PC-3 (cell line): ENCODE results near the gene IL36G. TPM values are rescaled to one million over a fixed set of nuclear protein-coding genes. Genes with fewer than 3 reads are reported as not detected.

Experiments used
- ATAC-seq: fragments of 200-7000 bp; cut with Tn5 transposase; 2 replicates; pipeline ENCODE4 v1.9.1; 2020; ENCODE audit warnings: mild to moderate bottlenecking, moderate library complexity
- BruUV-seq: library from RNA; stranded (reverse); fragments of 400-500 nt; replicated peaks from 2 replicates; lab custom pipeline; 2021; lab: Mats Ljungman, UMichigan
- CTCF ChIA-PET: fragments of 300-600 bp; sonication (Branson Sonifier 250); formaldehyde crosslinking; loops from one replicate; lab custom pipeline; 2022; ENCODE audit warnings: antibody characterized with exemption; lab: Charles Lee
- POLR2A ChIA-PET: fragments of 300-600 bp; sonication (Branson Sonifier 250); formaldehyde crosslinking; loops from one replicate; lab custom pipeline; 2022; ENCODE audit warnings: antibody characterized with exemption; ENCODE audit not compliant: unreplicated experiment; lab: Charles Lee
- DNase-seq: peaks from one replicate; pipeline ENCODE4 v3.0.0-alpha.2; 2015
- H2AFZ ChIP-seq: fragments of 300-600 bp; sonication (generic); 2 replicates; pipeline ENCODE4 v1.6.0; 2016; ENCODE audit warnings: antibody characterized with exemption, low read length
- H3F3A ChIP-seq: fragments of 300-600 bp; sonication (generic); one replicate; pipeline ENCODE4 v1.6.0; 2017; ENCODE audit warnings: antibody characterized with exemption, low read length, control low read depth, mild to moderate bottlenecking; ENCODE audit not compliant: unreplicated experiment
- H3K27ac ChIP-seq: fragments of 300-600 bp; sonication (generic); 2 replicates; pipeline ENCODE4 v1.5.1; 2016; ENCODE audit warnings: mild to moderate bottlenecking, low read length
- H3K27me3 ChIP-seq: fragments of 300-600 bp; sonication (generic); 2 replicates; pipeline ENCODE4 v1.6.1; 2016; ENCODE audit warnings: low read length, mixed read lengths
- H3K36me3 ChIP-seq: fragments of 300-600 bp; sonication (generic); 2 replicates; pipeline ENCODE4 v1.6.1; 2016; ENCODE audit warnings: low read depth, mixed run types, low read length, mixed read lengths
- H3K4me1 ChIP-seq: fragments of 300-600 bp; sonication (generic); 2 replicates; pipeline ENCODE4 v1.5.1; 2016; ENCODE audit warnings: low read length; ENCODE audit not compliant: insufficient read depth
- H3K4me2 ChIP-seq: fragments of 300-600 bp; sonication (generic); 2 replicates; pipeline ENCODE4 v1.6.0; 2016; ENCODE audit warnings: low read length
- H3K4me3 ChIP-seq: fragments of 300-600 bp; sonication (generic); 2 replicates; pipeline ENCODE4 v1.5.1; 2016; ENCODE audit warnings: mild to moderate bottlenecking, low read length, mixed read lengths
- H3K79me2 ChIP-seq: fragments of 300-600 bp; sonication (generic); 2 replicates; pipeline ENCODE4 v1.6.1; 2017; ENCODE audit warnings: low read length, mixed read lengths
- H3K9ac ChIP-seq: fragments of 300-600 bp; sonication (generic); 2 replicates; pipeline ENCODE4 v1.6.0; 2016; ENCODE audit warnings: mild to moderate bottlenecking, low read length
- H3K9me2 ChIP-seq: fragments of 300-600 bp; sonication (generic); replicated peaks from 2 replicates; pipeline ENCODE4 v1.6.1; 2016; ENCODE audit warnings: mixed run types, low read length, mixed read lengths
- H3K9me3 ChIP-seq: fragments of 300-600 bp; sonication (generic); 2 replicates; pipeline ENCODE4 v1.6.1; 2016; ENCODE audit warnings: low read length, mixed read lengths
- H4K20me1 ChIP-seq: fragments of 300-600 bp; sonication (generic); 2 replicates; pipeline ENCODE4 v1.6.1; 2016; ENCODE audit warnings: low read length, mixed read lengths
- CTCF ChIP-seq: fragments of 300-600 bp; sonication (generic); conservative IDR thresholded peaks from 2 replicates; pipeline ENCODE4 v1.5.1; 2017; ENCODE audit warnings: antibody characterized with exemption, low read depth, mild to moderate bottlenecking, low read length
- EZH2 ChIP-seq: fragments of 300-600 bp; sonication (generic); IDR thresholded peaks from one replicate; pipeline ENCODE4 v1.6.1; 2017; ENCODE audit warnings: antibody characterized with exemption, mild to moderate bottlenecking, low read length; ENCODE audit not compliant: unreplicated experiment
- EZH2phosphoT487 ChIP-seq: fragments of 300-600 bp; sonication (generic); IDR thresholded peaks from 2 replicates; pipeline ENCODE4 v1.6.1; 2018; ENCODE audit warnings: mild to moderate bottlenecking, antibody characterized with exemption, low read length, borderline replicate concordance
- intact Hi-C: fragments of 100-400 bp; cut with micrococcal nuclease; formaldehyde crosslinking; loops from 2 replicates; pipeline ENCODE4 v1.9.0; 2023
- total RNA-seq: library from RNA; depleted of rRNA; stranded (reverse); fragments of >200 nt; gene quantifications from 2 replicates; pipeline ENCODE4 v1.2.3, GENCODE V29; 2014

Gene IL36G
- total RNA-seq, 1 experiment from 2014 or later, result 0.62 TPM

GRCh38 chr2:112936927-112937232 lies 40.9 kb upstream of the IL36G start:
- H3K9ac ChIP-seq, result no peak overlapping the region
- no peaks in the 10 kb centered on the region for H3K27me3 ChIP-seq
- no peak for TF ChIP-seq EZH2
- TF ChIP-seq EZH2phosphoT487, result no peak
- no peak overlapping the region for H2AFZ ChIP-seq
- no peak overlapping the region for H3K4me3 ChIP-seq
- no peaks in the 10 kb centered on the region for H3F3A ChIP-seq
- no peaks in the 10 kb centered on the region for H3K9me3 ChIP-seq
- intact Hi-C loops, result no loop called here
- no peak overlapping the region for H3K4me2 ChIP-seq
- no peaks in the 10 kb centered on the region for H4K20me1 ChIP-seq
- peaks cover 12% of the 10 kb centered on the region for H3K4me1 ChIP-seq
- no TSS peak for BruUV-seq
- H3K36me3 ChIP-seq, result no peaks in the 10 kb centered on the region
- no peaks in the 10 kb centered on the region for H3K9me2 ChIP-seq
- ChIA-PET POLR2A (no interaction called here), CTCF (no interaction called here)
- DNase-seq (no peak), ATAC-seq (no peak)
- no peaks in the 10 kb centered on the region for H3K79me2 ChIP-seq
- H3K27ac ChIP-seq, result no peak overlapping the region

GRCh38 chr2:112938904-112939303 lies 38.9 kb upstream of the IL36G start:
- no peaks in the 10 kb centered on the region for H3K79me2 ChIP-seq
- H2AFZ ChIP-seq, result no peak overlapping the region
- H3K4me1 ChIP-seq, result peaks cover 22% of the 10 kb centered on the region
- intact Hi-C loops, result no loop called here
- no peak overlapping the region for H3K9ac ChIP-seq
- H3K9me3 ChIP-seq, result no peaks in the 10 kb centered on the region
- TF ChIP-seq CTCF, result no peak
- no peak for TF ChIP-seq EZH2
- no peak for TF ChIP-seq EZH2phosphoT487
- H3K27me3 ChIP-seq, result no peaks in the 10 kb centered on the region
- H4K20me1 ChIP-seq, result no peaks in the 10 kb centered on the region
- H3K36me3 ChIP-seq, result no peaks in the 10 kb centered on the region
- no TSS peak for BruUV-seq
- ChIA-PET POLR2A (no interaction called here), CTCF (no interaction called here)
- H3K4me3 ChIP-seq, result no peak overlapping the region
- peak overlapping the region; percentile 58 for H3K27ac ChIP-seq
- H3F3A ChIP-seq, result no peaks in the 10 kb centered on the region
- 0 out of 2 replicates have a peak overlapping the region, but pooled peaks have one; percentile 3 for H3K4me2 ChIP-seq
- peak; percentile 89 for DNase-seq
- ATAC-seq, result peak; percentile 8; the same call in 1 of the 2 replicates
- no peaks in the 10 kb centered on the region for H3K9me2 ChIP-seq

GRCh38 chr2:112939425-112939824 lies 38.4 kb upstream of the IL36G start:
- no peaks in the 10 kb centered on the region for H3K36me3 ChIP-seq
- intact Hi-C loops, result no loop called here
- H3K4me2 ChIP-seq, result 0 out of 2 replicates have a peak overlapping the region, but pooled peaks have one; percentile 3
- no peaks in the 10 kb centered on the region for H3K9me3 ChIP-seq
- BruUV-seq, result no TSS peak
- peak; percentile 37 for DNase-seq
- H3K9me2 ChIP-seq, result no peaks in the 10 kb centered on the region
- TF ChIP-seq EZH2phosphoT487, result no peak
- TF ChIP-seq EZH2, result no peak
- no peak for TF ChIP-seq CTCF
- peaks cover 22% of the 10 kb centered on the region for H3K4me1 ChIP-seq
- H3F3A ChIP-seq, result no peaks in the 10 kb centered on the region
- no peak overlapping the region for H3K9ac ChIP-seq
- no peak overlapping the region for H2AFZ ChIP-seq
- ATAC-seq, result no peak
- H4K20me1 ChIP-seq, result no peaks in the 10 kb centered on the region
- H3K4me3 ChIP-seq, result no peak overlapping the region
- H3K27ac ChIP-seq, result peak overlapping the region; percentile 58
- CTCF ChIA-PET, result no interaction called here
- H3K27me3 ChIP-seq, result no peaks in the 10 kb centered on the region
- POLR2A ChIA-PET, result no interaction called here
- no peaks in the 10 kb centered on the region for H3K79me2 ChIP-seq
